CD4-positive, alpha-beta memory T cell (primary cell): ENCODE results near the gene DNM3. TPM values are rescaled to one million over a fixed set of nuclear protein-coding genes. Genes with fewer than 3 reads are reported as not detected.

Source experiments
- CTCF ChIA-PET: fragments of 350-600 bp; sonication (Branson Sonifier 250); formaldehyde crosslinking; loops from one replicate; lab custom pipeline; 2021; ENCODE audit warnings: inconsistent platforms; ENCODE audit not compliant: partially characterized antibody; lab: Charles Lee
- POLR2A ChIA-PET: fragments of 350-600 bp; sonication (Branson Sonifier 250); formaldehyde crosslinking; loops from one replicate; lab custom pipeline; 2021; ENCODE audit not compliant: partially characterized antibody; lab: Charles Lee
- DNase-seq, 5 donors: peaks; one replicate each; pipeline versions ENCODE4 v3.0.0 to v3.0.0-alpha.2; 2020 to 2022; ENCODE audit warnings: mixed read lengths in 1 of 5
- H3K27ac ChIP-seq: one replicate; pipeline ENCODE4 v1.7.0; 2013; ENCODE audit warnings: low read depth, low read length
- H3K27me3 ChIP-seq: 2 replicates; pipeline ENCODE4 v1.7.0; 2013; ENCODE audit warnings: mild to moderate bottlenecking, low read length, moderate library complexity; ENCODE audit not compliant: insufficient read depth
- H3K36me3 ChIP-seq: 2 replicates; pipeline ENCODE4 v1.7.0; 2013; ENCODE audit warnings: mild to moderate bottlenecking, low read length, moderate library complexity; ENCODE audit not compliant: insufficient read depth
- H3K4me1 ChIP-seq: 2 replicates; pipeline ENCODE4 v1.7.0; 2013; ENCODE audit warnings: mild to moderate bottlenecking, low read length, moderate library complexity; ENCODE audit not compliant: insufficient read depth
- H3K4me3 ChIP-seq, 2 donors: one replicate each; pipeline ENCODE4 v1.7.0; 2013; ENCODE audit warnings: low read length in 2 of 2, mild to moderate bottlenecking in 1 of 2
- H3K9me3 ChIP-seq, 2 donors: one replicate each; pipeline ENCODE4 v1.7.0; 2013; ENCODE audit warnings: low read length in 2 of 2, control low read depth in 1 of 2; ENCODE audit not compliant: control insufficient read depth in 1 of 2
- H3K27ac Mint-ChIP-seq, 7 donors: one replicate each; pipeline ENCODE4 v1.8.0; 2020 to 2021; ENCODE audit warnings: mixed read lengths in 7 of 7, mild to moderate bottlenecking in 6 of 7, inconsistent platforms in 3 of 7, moderate library complexity in 3 of 7
- H3K27me3 Mint-ChIP-seq, 2 donors: one replicate each; pipeline ENCODE4 v1.8.0; 2020 to 2021; ENCODE audit warnings: mixed read lengths in 2 of 2
- H3K36me3 Mint-ChIP-seq, 2 donors: one replicate each; pipeline ENCODE4 v1.8.0; 2020 to 2021; ENCODE audit warnings: mixed read lengths in 2 of 2, inconsistent platforms in 1 of 2, mild to moderate bottlenecking in 1 of 2
- H3K4me1 Mint-ChIP-seq, 4 donors: one replicate each; pipeline ENCODE4 v1.8.0; 2020 to 2021; ENCODE audit warnings: mixed read lengths in 4 of 4, mild to moderate bottlenecking in 1 of 4
- H3K4me3 Mint-ChIP-seq, 8 donors: one replicate each; pipeline ENCODE4 v1.8.0; 2020 to 2021; ENCODE audit warnings: mixed read lengths in 8 of 8, mild to moderate bottlenecking in 7 of 8, moderate library complexity in 6 of 8, inconsistent platforms in 3 of 8
- H3K9me3 Mint-ChIP-seq, 8 donors: one replicate each; pipeline ENCODE4 v1.8.0; 2020 to 2021; ENCODE audit warnings: mixed read lengths in 8 of 8, mild to moderate bottlenecking in 5 of 8, inconsistent platforms in 3 of 8, moderate library complexity in 1 of 8
- intact Hi-C: fragments of 100-400 bp; cut with micrococcal nuclease; formaldehyde crosslinking; loops from one replicate; pipeline ENCODE4 v1.15.1; 2023
- polyA plus RNA-seq, 2 donors: library from polyadenylated mRNA; unstranded; fragments of 300-500 nt; fragmentation: Illumina TruSeq; gene quantifications; one replicate each; pipeline ENCODE4 v1.2.3, GENCODE V29; 2021
- total RNA-seq, 2 experiments: library from RNA; stranded (reverse); gene quantifications; one replicate each; pipeline ENCODE4 v1.2.3, GENCODE V29; 2021

The DNM3 gene
- total and polyA plus RNA-seq, 4 experiments from 2014 or later: 0.37 to 2.7 (median 1.4) TPM

DNA sequence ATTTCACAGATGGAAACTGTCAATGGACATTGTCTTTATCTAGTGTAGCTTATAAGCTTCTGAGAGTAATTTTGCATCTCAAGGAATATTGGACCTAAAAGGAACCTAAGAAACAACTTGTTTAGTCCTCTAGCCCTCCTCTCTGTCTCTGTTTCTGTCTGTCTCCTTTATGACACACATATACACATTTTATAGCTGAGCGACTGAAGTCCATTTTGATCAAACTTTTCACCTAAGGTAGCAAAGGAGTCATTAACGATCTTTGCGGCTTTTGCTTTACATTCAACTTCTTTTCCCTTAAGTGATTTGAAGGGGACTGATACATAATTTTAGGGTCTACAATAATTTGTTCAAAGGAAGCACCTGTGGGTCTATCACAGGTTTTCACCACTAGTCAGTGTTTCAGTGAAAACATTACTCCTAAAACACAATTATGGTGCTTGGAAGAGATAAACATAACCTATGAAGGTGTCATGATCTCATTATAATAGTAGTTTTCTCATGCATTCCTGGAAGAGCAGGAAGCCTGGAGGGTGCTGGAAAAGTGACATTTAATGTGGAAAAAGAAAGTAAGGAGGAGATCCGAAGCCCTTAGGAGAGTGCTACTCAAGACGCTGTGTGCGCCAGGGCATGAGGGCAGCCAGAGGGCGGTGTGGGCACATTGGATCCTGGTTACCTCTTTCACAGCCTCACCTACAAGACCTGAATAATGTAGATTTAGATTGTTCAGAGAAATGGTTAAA lies 248.6 kb downstream of the DNM3 start:
- H3K4me1 ChIP-seq: no peaks in the 10 kb centered on the region
- H3K4me3 ChIP-seq: no peak overlapping the region
- intact Hi-C loops: loop anchor here (1.0 to 2.0 kb wide), 4 partner anchors 45 to 354 kb away; partner anchors contain the start of gene PIGC
- ChIA-PET POLR2A (no interaction called here), CTCF (interaction anchor here (0.7 to 2.9 kb wide), 21 partner anchors 9 to 605 kb away, joined by 3 to 57 read pairs (median 4); no protein-coding TSS in a partner anchor)
- peak; percentile 42 to 57 (median 49) for DNase-seq
- no peaks in the 10 kb centered on the region for H3K36me3 Mint-ChIP-seq
- H3K36me3 ChIP-seq: no peaks in the 10 kb centered on the region
- H3K27ac Mint-ChIP-seq: peak overlapping the region in 1 of 7 donors; percentile 73
- peaks cover 0 to 2% of the 10 kb centered on the region in 2 donors for H3K27me3 Mint-ChIP-seq
- no peaks in the 10 kb centered on the region for H3K9me3 ChIP-seq
- peaks cover 3 to 6% (median 4%) of the 10 kb centered on the region in 4 donors for H3K4me1 Mint-ChIP-seq
- H3K4me3 Mint-ChIP-seq: peak overlapping the region in 1 of 8 donors; percentile 18
- H3K9me3 Mint-ChIP-seq: no peaks in the 10 kb centered on the region
- no peak overlapping the region for H3K27ac ChIP-seq
- no peaks in the 10 kb centered on the region for H3K27me3 ChIP-seq

- H3K27ac ChIP-seq: no peak overlapping the region
- CTCF ChIA-PET: interaction anchor here (0.7 to 2.9 kb wide), 22 partner anchors 9 to 606 kb away, joined by 3 to 57 read pairs (median 4); no protein-coding TSS in a partner anchor
- H3K27ac Mint-ChIP-seq: peak overlapping the region in 1 of 7 donors; percentile 73
- peaks cover 0 to 2% of the 10 kb centered on the region in 2 donors for H3K27me3 Mint-ChIP-seq
- H3K4me3 Mint-ChIP-seq: peak overlapping the region in 1 of 8 donors; percentile 18
- no peaks in the 10 kb centered on the region for H3K36me3 ChIP-seq
- H3K4me1 ChIP-seq: no peaks in the 10 kb centered on the region
- H3K4me3 ChIP-seq: no peak overlapping the region
- no peak for DNase-seq
- no peaks in the 10 kb centered on the region for H3K9me3 ChIP-seq
- H3K9me3 Mint-ChIP-seq: no peaks in the 10 kb centered on the region
- H3K27me3 ChIP-seq: no peaks in the 10 kb centered on the region
- H3K4me1 Mint-ChIP-seq: peaks cover 3 to 6% (median 4%) of the 10 kb centered on the region in 4 donors
- POLR2A ChIA-PET: no interaction called here
- no peaks in the 10 kb centered on the region for H3K36me3 Mint-ChIP-seq
- intact Hi-C loops: loop anchor here (1.0 to 2.0 kb wide), 4 partner anchors 44 to 354 kb away; partner anchors contain the start of gene PIGC
These were observed 249.2 kb downstream of the DNM3 start for GRCh38 chr1:172090511-172090817.

- DNase-seq: no peak
- H3K4me3 Mint-ChIP-seq: no peak overlapping the region
- H3K36me3 ChIP-seq: no peaks in the 10 kb centered on the region
- H3K27me3 ChIP-seq: no peaks in the 10 kb centered on the region
- no peaks in the 10 kb centered on the region for H3K4me1 ChIP-seq
- H3K9me3 ChIP-seq: no peaks in the 10 kb centered on the region
- intact Hi-C loops: no loop called here
- CTCF ChIA-PET: interaction anchor here (0.6 kb wide), 1 partner anchor 285 kb away, joined by 3 read pairs; no protein-coding TSS in a partner anchor
- H3K27me3 Mint-ChIP-seq: peaks cover 0 to 2% of the 10 kb centered on the region in 2 donors
- H3K4me3 ChIP-seq: no peak overlapping the region
- H3K27ac Mint-ChIP-seq: no peak overlapping the region
- peaks cover 0 to 1% (median 0%) of the 10 kb centered on the region in 4 donors for H3K4me1 Mint-ChIP-seq
- H3K27ac ChIP-seq: no peak overlapping the region
- H3K36me3 Mint-ChIP-seq: no peaks in the 10 kb centered on the region
- H3K9me3 Mint-ChIP-seq: no peaks in the 10 kb centered on the region
- POLR2A ChIA-PET: no interaction called here
These were observed 254.5 kb downstream of the DNM3 start for GRCh38 chr1:172095846-172096245.

DNA sequence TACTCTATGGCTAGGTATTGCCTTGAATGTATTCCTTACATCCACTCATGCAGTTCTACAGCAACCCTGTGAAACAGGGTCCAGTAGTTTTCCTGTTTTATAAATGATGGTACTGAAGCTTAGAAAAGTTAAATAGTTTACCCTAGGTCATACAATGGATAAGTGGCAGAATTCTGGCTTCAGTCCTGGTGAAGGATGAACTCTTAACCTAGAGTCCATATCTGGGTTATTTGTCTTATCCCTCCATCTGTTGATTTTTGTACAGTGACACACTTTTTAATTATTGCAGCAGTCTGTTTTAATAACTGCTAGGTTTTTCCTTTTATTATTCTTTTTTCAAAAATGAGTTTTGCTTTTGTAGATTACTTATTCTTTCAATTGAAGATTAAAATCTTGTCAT lies 263.9 kb downstream of the DNM3 start:
- Mint-ChIP-seq H3K4me3 (no peak overlapping the region), H3K9me3 (no peaks in the 10 kb centered on the region), H3K4me1 (no peaks in the 10 kb centered on the region), H3K27me3 (peaks cover 2 to 3% of the 10 kb centered on the region in 2 donors), H3K36me3 (no peaks in the 10 kb centered on the region), H3K27ac (no peak overlapping the region)
- H3K4me1 ChIP-seq: no peaks in the 10 kb centered on the region
- H3K36me3 ChIP-seq: no peaks in the 10 kb centered on the region
- POLR2A ChIA-PET: no interaction called here
- H3K27me3 ChIP-seq: no peaks in the 10 kb centered on the region
- no peak for DNase-seq
- H3K9me3 ChIP-seq: no peaks in the 10 kb centered on the region
- CTCF ChIA-PET: no interaction called here
- intact Hi-C loops: no loop called here
- H3K4me3 ChIP-seq: no peak overlapping the region
- no peak overlapping the region for H3K27ac ChIP-seq

DNA sequence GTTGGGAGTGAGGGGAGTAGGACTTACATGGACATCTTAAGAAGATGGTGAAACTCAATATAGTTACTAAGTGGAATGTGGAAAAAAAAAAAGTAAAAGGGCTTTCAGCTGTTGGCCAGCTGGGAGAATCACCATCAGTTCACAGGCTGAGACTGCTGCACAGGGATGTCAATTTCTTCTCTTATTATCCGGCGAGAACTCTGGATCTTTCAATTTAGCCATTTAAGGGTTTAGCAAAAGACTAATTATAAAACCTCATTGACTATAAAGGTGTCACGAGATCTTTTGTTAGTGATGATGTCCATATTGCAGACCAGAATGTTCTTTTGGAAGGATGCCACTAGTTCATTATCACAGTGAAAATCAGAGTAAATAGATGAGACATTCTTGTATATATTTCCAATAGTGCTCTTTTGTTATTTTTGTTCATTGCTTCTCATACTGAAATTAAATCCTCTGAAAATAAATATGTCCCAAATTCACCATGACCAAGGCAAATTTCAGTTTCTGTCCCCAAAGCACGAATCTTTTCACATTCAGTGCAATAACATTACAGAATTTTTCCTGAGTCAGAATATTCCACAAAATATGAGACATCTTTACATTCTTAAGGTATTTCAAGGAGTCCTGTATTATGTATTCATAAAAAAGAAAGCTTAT lies 266.1 kb downstream of the DNM3 start:
- intact Hi-C loops: no loop called here

DNA sequence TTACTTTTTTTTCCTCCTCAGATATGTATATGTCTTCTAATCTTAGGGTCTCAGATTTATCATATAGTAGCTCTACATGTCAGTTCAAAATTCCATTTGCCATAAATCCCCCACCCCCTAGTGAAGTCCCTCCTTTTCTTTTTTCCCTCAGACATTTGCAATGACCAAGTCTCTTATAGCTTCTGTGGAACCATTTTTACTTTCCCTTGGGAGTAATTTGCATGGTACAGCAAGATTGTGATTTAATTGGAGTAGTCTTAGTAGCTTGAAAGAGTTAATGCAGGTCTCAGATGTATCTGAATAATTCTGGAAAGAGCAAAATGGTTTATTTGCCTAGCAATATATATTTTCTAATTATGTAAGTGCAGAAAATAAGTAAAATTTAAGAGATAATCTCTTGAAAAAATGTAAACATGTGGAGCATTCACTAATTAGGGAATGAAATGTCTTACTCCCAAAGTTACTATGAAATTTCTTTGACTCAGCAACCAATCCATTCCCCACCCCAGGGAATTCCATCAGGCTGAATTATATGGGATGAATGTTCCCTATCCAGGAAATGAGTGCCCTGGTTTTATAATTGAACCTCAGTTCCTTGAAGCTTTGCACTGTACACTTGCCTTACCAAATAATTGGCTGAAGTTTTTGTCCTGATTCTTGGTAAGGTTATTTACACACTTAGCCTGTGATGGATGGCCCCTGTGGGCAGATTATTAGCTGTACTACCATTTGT lies 267.0 kb downstream of the DNM3 start:
- Mint-ChIP-seq H3K36me3 (no peaks in the 10 kb centered on the region), H3K27me3 (peaks cover 2 to 3% of the 10 kb centered on the region in 2 donors), H3K9me3 (no peaks in the 10 kb centered on the region), H3K27ac (no peak overlapping the region), H3K4me1 (no peaks in the 10 kb centered on the region), H3K4me3 (no peak overlapping the region)
- no peak for DNase-seq
- ChIA-PET CTCF (interaction anchor here (0.9 kb wide), 1 partner anchor 13 kb away, joined by 3 read pairs; no protein-coding TSS in a partner anchor), POLR2A (no interaction called here)
- no peak overlapping the region for H3K27ac ChIP-seq
- H3K4me1 ChIP-seq: no peaks in the 10 kb centered on the region
- H3K4me3 ChIP-seq: no peak overlapping the region
- no peaks in the 10 kb centered on the region for H3K9me3 ChIP-seq
- intact Hi-C loops: no loop called here
- no peaks in the 10 kb centered on the region for H3K36me3 ChIP-seq
- H3K27me3 ChIP-seq: no peaks in the 10 kb centered on the region

More for the DNA sequence above, 266.1 kb downstream of the DNM3 start:
- no peaks in the 10 kb centered on the region for H3K36me3 Mint-ChIP-seq
- H3K27ac Mint-ChIP-seq: no peak overlapping the region
- H3K4me1 Mint-ChIP-seq: no peaks in the 10 kb centered on the region
- H3K4me3 Mint-ChIP-seq: no peak overlapping the region
- H3K36me3 ChIP-seq: no peaks in the 10 kb centered on the region
- H3K27me3 ChIP-seq: no peaks in the 10 kb centered on the region
- H3K4me3 ChIP-seq: no peak overlapping the region
- H3K9me3 Mint-ChIP-seq: no peaks in the 10 kb centered on the region
- no peak for DNase-seq
- no peak overlapping the region for H3K27ac ChIP-seq
- peaks cover 2 to 3% of the 10 kb centered on the region in 2 donors for H3K27me3 Mint-ChIP-seq
- no peaks in the 10 kb centered on the region for H3K4me1 ChIP-seq
- POLR2A ChIA-PET: no interaction called here
- H3K9me3 ChIP-seq: no peaks in the 10 kb centered on the region
- CTCF ChIA-PET: no interaction called here

DNA sequence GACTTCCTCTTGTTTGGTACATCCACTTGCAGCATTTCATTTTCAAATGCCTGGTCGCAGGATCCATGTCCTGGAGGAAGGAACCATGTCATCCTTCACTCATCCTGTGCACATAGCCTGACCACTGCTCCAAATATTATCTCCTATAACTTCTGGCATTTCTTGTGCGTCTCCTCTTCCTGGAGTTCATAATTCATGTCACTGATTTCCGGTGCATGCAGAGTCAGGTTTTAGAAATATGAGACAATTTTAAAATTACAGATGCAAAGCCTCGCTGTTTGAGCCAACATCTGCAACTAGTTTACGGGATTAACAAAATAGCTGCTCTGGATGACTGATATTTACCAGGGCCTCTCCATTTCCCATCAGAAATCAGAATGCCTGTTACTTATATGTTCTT lies 268.1 kb downstream of the DNM3 start:
- Mint-ChIP-seq H3K27ac (no peak overlapping the region), H3K4me1 (no peaks in the 10 kb centered on the region), H3K9me3 (no peaks in the 10 kb centered on the region), H3K36me3 (no peaks in the 10 kb centered on the region), H3K27me3 (peaks cover 2 to 3% of the 10 kb centered on the region in 2 donors), H3K4me3 (no peak overlapping the region)
- no peak overlapping the region for H3K27ac ChIP-seq
- CTCF ChIA-PET: interaction anchor here (0.9 to 3.6 kb wide), 2 partner anchors 12 to 19 kb away, joined by 3 to 10 read pairs; no protein-coding TSS in a partner anchor
- intact Hi-C loops: no loop called here
- H3K9me3 ChIP-seq: no peaks in the 10 kb centered on the region
- H3K27me3 ChIP-seq: no peaks in the 10 kb centered on the region
- POLR2A ChIA-PET: no interaction called here
- no peak overlapping the region for H3K4me3 ChIP-seq
- no peaks in the 10 kb centered on the region for H3K36me3 ChIP-seq
- no peaks in the 10 kb centered on the region for H3K4me1 ChIP-seq
- no peak for DNase-seq
